Hindlimb muscle (tissue), 1 donor: ENCODE results near the gene SLC15A1. TPM values are rescaled to one million over a fixed set of nuclear protein-coding genes. Genes with fewer than 3 reads are reported as not detected.

Source experiments
- DNase-seq: peaks from one replicate; pipeline ENCODE4 v3.0.0-alpha.2; 2013
- polyA plus RNA-seq: library from polyadenylated mRNA; unstranded; fragments of 120-200 nt; gene quantifications from one replicate; pipeline ENCODE4 v1.2.1, GENCODE V29; 2013; ENCODE audit not compliant: insufficient read length

SLC15A1 gene
- polyA plus RNA-seq, 1 donor = not detected

DNA sequence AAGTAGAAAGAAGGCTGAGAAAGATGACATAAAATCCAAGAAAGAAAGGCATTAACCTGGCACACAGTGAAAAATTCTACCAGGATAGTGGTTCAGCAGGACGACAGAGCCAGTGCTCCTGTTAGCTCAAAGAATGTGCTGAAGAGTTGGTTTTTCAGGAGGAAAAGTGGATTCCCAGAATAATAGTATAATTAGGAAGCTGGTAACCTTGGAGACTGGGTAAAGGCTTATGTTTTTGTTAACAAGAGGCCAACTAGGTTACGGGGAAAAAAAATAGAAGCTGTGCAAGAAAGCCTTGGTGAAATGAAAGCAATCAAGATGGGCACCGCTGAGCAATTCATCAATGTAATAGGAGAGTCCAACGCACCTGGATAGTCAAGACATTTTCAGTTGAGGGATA lies 54.7 kb downstream of the SLC15A1 start:
- DNase-seq = no peak

DNA sequence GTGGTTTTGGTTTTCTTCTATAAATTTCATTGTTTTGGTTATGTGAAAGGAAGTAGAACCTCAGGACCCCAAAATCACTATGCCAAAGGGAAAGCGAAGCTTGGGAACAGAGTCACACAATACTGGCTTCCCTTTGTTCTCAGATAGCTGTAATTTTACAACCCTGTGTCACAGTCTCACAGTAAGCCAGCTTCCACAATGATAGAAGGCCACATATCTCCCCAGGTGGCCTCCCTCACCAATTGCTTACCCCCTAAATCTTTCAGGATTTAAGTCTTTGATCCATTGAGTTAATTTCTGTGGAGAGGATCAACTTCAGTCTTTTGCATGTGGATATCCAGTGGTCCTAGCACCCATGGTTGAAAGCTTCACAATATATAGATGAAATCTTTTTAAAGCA lies 58.7 kb downstream of the SLC15A1 start:
- no peak for DNase-seq

DNA sequence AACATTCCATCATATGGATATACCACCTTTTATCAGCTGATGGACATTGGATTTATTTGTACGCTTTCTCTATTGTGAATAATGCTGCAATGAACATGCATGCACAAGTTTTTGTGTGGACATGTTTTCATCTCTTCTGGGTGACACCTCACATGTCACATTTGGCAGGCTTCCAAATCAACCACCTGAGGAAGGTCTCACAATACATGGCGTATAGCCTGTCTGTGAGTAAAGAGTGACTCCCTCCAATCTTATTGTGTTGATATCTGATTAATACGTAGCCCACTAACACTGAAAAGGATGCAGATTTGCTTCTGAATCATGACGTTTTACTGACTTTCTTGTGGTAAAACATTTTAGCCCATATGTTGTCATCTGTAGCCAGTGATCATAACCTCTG lies 61.1 kb downstream of the SLC15A1 start:
- no peak for DNase-seq

DNA sequence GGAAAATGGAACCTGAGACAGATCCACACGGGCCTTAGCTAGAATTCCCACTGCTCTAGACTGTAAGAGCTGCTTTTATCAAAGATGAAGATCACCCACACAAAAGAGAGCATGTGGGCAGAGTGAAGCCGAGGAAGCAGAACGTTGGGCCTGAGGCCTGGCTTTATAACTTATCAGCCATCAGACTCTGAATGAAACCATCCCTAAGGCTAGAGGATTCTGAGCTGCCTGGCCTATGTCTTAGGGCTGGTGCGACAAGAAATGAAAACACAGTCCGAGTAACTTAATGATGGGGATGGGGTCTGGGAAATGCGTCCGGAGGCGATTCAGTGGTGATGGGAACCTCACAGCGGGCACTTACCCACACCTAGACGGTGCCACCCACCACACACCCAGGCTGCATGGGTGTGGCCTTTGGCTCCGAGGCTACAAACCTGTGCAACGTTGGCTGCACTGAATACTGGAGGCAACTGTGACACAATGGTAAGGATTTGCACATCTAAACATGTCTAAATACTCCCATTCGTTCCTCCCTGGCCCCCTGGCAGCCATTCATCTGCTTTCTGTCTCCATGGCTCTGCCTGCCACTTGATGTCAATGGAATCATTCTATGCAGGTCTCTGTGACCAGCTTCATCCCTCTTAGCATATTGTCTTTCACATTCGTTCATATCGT lies 62.0 kb downstream of the SLC15A1 start:
- no peak for DNase-seq

DNA sequence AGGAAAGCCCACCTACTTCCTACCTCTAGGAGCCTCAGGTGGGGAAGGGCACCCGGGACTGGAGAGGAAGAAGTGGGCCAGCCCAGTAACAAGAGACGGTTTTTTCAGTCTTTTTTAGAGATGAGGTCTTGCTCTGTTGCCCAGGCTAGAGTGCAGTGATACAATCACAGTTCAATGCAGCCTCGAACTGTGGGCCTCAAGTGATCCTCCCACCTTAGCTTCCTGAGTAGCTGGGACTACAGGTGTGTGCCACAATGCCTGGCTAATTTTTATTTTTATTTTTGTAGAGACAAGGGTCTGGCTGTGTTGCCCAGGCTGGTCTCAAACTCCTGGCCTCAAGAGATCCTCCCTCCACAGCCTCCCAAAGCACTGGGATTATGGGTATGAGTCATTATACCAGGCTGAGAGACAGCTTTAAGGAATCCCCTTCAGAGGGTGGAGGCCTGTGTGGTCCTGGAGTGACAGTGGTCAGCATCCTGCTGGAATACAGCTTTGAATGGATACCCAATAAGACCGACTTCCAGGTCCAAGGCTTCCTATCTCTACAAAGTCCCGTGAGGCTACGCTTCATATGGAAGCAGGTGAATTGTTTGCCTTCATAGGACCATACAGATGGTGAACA lies 63.0 kb downstream of the SLC15A1 start:
- no peak for DNase-seq

DNA sequence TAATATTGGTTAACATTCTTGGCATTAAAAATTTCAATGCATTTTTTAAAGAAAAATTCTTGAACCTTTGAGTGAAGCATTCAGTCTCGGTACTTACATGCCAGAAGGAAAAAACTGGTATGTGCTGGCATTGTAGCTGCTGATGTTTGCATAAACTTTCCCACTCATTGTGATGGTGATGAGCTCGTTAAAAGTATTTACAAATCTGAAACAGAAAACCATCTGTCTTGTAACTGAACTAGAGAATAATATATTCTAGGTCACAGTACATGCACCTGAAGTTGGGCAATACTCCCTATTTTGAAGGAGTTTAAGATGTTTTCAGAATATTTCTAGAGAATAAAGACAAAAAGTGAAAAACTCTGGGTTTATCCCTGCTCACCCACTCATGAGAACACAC lies 64.1 kb downstream of the SLC15A1 start:
- no peak for DNase-seq

DNA sequence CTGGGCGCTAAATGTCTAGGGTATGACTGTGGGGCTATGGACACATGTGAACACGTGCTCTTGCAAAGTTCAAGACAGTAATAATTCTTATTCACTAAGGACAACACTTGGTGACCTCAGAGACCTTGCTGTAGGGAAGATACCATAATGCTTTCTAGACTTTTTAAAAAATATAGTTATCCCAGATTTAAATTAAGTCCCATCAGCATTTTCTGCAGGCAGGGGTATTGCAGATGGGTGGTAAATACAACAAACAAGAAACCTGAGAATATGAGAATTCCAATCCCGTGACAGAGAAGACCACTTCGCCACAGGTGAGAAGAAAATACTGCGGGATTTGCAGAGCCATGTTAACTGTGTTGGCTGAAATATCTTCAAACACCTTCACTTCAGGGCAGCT lies 65.2 kb downstream of the SLC15A1 start:
- DNase-seq = no peak

DNA sequence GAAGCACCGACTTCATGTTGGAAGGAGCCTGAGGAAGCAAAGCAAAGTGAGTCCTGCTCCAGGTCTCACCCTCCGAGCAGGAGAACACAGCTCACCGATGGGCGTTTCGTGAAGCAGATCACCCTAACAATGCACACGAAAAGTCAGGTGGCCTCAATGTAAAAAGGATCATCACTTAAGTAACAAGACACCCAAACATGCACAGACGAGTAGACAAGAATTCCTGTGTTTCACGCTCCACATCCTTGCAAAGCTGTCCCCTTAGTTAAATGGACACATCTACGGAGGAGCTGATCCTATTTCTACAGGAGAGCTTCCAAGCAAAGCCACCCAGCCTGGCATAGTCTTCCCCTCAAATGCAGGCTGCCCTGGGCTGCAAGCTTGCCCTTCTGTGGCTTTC lies 66.2 kb downstream of the SLC15A1 start:
- no peak for DNase-seq

DNA sequence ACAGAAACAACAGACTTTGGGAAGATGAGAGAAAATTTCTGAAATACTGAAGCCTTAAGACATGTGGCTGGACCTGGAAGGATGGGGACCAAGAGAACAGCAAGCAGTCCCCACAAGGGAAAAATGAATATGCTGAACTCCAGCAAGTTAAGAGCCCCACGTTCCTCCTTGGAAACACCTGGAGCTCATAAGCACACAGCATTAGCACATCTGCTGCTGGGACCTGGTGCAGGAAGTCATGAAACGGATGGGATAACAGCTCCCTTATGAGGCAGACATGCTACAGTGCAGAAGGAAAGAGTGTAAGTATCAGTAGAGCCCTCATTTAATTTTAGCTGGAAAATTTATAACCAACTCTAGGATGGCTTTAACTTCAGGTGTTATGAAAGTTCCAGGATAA lies 67.3 kb downstream of the SLC15A1 start:
- peak; percentile 27 for DNase-seq

DNA sequence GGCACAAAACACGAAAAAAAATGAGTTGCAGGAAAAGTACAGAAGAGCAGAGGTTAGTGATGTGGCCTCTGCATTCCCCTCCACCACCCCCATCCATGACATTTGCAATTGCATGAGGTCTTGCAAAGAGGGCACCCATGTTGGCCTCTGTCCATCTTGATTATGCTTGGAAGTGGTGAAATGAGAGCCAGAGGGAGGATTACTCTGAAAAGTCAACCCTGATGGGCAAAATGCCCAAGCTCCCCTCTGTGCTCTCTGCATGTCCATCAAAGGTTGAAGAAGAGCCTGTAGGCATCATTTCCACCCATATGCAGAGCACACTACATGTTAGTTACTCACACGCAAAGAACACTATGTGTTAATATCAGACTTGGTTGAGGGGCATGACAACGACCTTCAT lies 71.4 kb downstream of the SLC15A1 start:
- DNase-seq = no peak

DNA sequence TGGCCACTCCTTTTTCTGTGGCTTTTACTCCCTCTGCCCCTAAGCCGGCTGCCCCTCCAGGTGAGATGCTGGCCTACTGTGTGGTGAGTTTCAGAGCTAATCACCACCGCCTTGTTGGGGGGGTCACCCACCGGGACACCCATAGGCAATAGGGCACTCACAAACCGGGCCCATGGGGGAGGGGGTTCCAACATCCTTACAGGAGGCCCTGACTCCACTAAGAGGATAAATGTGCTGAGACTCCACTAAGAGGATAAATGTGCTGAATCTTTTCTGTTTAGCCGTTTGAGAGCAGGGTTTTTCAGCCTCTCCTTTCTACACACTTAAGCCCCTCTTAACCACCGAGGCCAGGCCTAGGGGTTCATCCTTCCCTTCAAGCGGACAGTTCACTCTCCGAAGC lies 73.7 kb downstream of the SLC15A1 start:
- no peak for DNase-seq

DNA sequence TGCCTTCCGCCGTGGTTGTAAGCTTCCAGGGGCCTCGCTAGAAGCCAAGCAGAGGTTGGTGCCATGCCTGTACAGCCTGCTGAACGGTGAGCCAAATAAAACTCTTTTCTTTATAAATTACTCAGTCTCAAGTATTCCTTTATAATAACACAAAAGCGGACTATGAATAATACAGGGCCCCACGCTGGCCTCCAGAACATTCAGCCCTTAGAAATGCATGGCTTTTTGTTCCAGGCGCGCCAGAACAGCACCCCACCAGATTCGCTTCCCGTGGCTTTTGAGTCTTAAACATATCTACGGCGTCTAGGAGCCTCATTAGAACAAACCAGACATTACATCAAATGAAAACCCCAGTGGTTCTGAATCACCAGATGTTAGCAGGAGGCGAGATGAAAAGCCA lies 75.1 kb downstream of the SLC15A1 start:
- no peak for DNase-seq

DNA sequence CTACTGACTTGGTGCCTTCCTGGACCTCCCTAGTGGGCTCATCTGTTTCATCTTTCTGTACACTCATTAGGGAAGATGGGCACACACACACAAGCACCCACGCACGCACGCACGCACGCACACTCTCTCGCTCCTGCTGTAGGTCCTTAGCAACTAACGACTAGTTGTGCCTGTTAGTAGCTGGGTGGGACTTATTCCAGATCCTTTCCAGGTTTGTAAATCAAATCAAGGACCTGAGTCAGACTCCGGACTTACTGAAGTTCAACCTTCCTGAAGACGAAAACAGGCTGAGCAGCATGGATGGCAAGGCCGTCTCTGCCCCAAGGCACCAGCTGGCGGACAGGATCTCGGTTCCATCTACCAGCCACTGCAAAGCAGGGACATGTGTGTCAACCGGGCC lies 76.2 kb downstream of the SLC15A1 start:
- no peak for DNase-seq

DNA sequence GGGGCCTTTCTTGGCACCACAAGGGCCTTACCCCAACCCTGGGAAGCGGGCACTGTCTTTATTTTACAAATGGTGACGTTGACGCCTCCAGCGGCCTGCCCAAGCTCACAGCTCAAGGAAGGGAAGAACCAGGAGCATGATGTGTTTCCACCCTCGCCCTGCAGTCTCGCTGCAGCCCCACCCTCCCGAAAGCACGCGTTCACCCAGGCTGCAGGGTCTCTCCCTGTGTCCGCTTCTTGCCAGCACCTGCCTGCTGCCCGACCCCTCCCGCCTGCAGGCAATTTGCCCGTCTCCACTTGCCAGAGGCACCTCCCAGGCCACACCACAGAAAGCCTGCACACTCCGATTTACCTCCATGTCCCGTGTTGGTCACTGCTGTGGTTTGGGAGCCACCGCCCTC lies 76.6 kb downstream of the SLC15A1 start:
- no peak for DNase-seq

DNA sequence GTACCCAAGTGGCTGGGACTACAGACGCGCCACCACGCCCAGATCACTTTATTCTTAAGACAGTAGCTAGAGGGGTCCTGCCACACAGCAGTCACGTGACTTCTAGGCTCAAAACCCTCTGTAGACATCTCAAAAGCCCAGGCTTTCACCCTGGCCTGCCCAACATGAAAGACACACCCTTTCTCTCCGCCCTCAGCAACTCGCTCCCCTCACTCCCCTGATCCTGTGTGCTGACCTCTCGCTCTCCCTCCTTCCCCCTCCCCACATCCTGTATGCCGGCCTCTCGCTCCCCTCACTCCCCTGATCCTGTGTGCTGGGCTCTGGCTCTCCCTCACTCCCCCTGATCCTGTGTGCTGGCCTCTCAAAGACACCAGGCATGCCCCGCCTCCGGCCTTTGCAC lies 77.4 kb downstream of the SLC15A1 start:
- DNase-seq = no peak

DNA sequence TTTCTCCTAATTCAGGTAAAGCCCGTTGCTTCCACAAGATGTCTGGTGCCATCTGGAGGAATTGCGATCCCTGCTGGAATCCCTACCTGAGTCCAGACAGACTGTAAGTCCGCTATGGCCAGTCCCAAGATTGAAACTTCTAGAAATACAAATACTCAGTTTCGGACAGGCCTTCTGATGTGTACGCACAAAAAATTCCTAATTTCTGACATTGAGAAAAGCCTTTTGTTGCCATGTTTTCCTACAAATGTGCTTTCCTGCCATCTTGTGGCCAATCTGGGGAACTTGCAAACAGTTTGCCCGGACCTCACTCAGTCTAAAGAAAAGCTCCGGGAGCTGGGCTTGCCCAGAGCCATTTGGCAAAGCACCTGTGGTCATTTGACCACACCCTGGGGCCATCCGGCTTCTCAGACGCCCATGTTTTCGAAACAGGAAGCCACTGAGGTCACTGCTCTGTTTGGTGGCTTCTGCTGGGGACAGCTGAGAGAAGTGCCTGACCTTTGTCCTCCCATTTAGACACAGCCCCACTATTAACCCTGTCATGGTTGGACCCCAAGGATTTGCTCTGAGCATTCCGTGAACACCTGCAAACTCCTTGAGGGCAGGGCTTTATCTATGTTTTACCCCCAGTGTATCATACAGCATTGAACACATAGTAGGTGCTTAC lies 79.4 kb downstream of the SLC15A1 start:
- DNase-seq = peak; percentile 67

DNA sequence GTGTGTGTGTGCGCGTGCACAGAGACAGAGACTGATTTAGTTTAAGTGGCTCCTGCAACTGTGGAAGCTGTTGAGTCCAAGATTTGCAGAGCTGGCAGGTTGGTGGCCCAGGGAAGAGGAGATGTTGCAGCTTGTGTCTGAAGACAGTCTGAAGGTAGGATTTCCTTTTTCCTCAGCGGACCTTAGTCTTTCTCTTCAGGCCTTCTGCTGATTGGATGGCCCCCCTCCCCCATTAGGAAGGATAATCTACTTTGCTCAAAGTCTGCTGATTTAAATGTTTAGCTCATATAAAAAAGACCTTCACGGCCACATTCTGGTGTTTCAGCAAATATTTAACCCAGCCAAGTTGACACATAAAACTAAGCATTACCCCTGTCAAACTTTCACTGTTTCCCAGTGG lies 84.3 kb downstream of the SLC15A1 start:
- no peak for DNase-seq

DNA sequence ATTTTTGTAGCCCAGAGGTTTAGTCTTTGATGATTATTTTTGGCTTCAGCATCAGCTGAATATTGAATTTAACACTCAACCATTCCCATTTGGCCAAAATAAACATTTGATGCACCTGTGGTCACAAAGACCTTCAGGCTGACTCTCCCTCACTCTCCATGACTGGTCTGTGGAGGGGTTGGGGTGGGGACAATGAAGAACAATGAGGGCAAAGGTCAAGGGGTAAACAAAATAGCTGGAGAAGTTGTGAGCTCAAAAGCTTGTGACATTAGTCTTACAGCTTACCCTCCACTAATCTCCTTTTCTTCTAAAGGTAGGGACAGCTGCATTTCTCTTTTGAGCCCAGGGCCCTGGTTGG lies 86.9 kb downstream of the SLC15A1 start:
- no peak for DNase-seq

DNA sequence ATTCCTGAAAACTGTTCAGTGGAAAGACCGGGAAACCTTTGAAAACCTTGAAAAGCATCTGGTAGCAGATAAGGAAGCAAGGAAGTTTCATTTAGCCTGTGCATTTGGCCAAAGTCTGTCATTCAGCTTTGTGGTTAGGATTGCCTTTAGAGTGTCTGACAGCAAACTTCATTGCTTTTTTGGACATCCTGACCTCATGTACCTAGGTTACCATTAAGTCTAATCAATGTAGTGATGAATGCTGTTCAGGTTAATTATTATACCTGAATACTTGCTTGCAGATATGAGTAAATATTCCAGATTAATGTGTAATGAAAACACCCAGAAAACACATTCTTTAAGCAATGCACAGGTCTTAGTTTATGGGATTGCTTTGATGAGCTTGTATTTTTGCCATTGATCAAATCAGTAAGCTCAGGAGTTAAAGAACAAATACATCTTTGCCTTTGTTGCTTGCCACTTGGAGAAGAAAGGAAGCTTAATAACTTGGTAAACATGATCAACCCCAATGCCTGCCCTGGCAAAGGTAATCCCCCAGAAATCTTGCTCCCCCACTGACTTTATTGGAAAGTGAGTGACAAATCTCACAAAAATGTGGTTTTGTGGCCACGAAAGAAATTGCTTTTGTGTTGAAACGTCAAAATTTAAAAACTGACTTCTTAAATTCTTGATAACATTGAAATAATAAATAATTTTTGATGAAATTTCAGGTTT lies 87.4 kb downstream of the SLC15A1 start:
- no peak for DNase-seq

DNA sequence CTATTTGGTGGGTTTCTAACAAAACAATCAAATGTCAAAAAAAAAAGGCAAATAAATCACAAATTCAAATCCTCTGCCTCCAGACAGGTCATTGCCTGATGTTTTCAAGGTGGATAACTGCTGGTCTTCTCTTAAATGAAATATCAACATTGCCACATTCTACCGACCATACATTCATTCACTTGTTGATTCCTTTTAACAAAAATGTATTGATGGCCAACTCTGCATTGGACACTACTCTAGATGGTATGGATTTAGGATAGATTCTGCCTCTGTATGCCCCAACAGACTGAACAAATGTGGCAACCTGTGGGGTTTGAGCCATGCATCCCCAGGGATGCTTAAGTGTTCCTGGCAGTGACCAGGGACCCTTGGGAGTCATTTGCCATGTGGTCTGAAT lies 88.0 kb downstream of the SLC15A1 start:
- DNase-seq = no peak

DNA sequence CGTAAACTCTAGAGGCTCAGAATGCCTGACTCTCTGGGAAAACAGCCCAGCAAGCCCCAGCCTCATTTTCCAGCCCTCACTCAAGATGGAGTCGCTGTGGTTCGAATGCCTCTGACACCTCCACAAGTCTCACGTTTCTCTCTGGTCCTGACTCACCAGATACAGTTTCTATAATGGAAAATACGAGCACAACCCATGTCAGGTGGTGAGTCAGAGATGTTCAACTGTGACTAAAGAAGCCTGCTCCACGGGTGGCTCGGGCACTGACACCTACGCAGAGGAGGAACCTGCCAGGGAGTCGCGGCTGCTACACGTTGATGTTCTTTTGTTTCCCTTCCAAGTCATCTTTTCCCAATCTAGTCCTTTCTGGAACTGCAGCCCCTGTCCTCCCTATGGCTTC lies 88.4 kb downstream of the SLC15A1 start:
- DNase-seq = no peak

DNA sequence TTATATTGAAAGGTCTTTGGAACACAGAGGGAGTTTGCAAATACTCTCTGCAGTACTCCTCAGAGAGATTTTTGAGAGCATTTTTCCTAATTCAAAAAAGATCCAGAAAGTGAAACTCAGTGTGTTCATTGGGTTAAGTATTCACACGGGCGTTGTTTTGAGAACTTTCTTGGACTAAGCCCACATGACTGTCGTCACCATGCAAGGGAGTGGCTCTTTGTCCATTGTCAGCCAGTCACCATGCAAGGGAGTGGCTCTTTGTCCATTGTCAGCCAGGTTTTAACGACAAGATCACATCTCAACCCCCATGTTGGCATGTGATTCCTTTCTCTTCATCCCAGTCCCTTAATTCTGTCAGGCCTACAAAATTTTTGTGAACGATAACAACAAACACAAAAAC lies 94.3 kb downstream of the SLC15A1 start:
- DNase-seq = peak; percentile 33

DNA sequence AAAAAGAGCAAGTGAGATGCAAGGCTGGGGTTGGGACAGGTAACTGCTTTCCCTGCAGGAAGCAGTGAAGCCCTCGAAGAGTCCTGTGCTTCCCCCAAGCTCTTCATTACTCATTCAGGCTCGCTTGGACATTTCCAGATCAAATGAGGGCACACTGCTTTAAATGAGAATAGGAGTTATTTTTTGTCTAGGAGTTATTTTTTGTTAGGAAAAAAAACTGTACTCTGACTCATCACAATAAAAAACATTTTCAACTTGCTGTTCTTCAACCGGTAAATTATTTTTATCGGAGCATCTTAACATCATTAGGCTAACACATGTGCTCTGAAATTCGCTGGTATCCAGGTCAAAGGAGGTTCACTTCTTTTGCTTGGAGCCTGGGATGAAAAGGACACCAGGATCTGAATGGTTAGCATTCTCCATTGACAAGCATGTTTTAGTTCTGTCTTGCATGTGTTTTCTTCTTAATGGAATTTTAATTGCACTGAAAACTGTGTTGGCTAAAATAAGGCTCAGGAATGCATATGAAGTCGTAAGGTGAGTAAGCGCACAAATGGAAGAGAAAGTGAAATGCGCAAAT lies 94.9 kb downstream of the SLC15A1 start:
- no peak for DNase-seq
